ENCODE measurements around the gene MED13L.

DNA sequence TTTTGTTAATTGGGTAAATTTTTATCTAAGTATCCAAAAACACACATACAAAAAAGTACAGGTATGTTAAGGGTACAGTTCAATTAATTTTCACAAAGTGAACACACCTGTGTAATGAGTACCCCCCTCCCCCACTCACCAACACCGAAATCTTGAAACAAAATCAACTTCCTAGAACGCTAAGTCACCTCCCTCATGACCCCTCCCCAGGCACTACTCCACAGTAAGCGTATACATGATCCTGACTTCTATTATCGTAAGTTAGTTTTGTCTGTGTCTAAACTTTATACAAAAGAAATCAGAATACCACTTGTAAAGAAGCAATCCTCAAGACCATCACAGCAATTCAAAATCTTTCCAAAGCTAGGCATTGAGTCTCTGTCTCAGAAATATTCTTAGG is 100.5 kb downstream of the MED13L start:
- TF ChIP-seq POLR2A (IDR thresholded peaks at IDR 0.05) = no peak
- TF ChIP-seq, protein P1, sequence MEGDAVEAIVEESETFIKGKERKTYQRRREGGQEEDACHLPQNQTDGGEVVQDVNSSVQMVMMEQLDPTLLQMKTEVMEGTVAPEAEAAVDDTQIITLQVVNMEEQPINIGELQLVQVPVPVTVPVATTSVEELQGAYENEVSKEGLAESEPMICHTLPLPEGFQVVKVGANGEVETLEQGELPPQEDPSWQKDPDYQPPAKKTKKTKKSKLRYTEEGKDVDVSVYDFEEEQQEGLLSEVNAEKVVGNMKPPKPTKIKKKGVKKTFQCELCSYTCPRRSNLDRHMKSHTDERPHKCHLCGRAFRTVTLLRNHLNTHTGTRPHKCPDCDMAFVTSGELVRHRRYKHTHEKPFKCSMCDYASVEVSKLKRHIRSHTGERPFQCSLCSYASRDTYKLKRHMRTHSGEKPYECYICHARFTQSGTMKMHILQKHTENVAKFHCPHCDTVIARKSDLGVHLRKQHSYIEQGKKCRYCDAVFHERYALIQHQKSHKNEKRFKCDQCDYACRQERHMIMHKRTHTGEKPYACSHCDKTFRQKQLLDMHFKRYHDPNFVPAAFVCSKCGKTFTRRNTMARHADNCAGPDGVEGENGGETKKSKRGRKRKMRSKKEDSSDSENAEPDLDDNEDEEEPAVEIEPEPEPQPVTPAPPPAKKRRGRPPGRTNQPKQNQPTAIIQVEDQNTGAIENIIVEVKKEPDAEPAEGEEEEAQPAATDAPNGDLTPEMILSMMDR (IDR thresholded peaks at IDR 0.05) = no peak
